HG02970 (cell line): ENCODE measurements around the gene C1orf56.
"Not testable (repeated sequence)": the region's sequence is repeated elsewhere in the genome, so short reads cannot be mapped to it uniquely, and the experiment has no call there.

Experiments used
- ATAC-seq: cut with Tn5 transposase; IDR thresholded peaks from one replicate; pipeline ENCODE4 v1.9.1; 2021; ENCODE audit warnings: mild to moderate bottlenecking, moderate library complexity, moderate number of reproducible peaks; ENCODE audit not compliant: unreplicated experiment, low FRiP score

Gene C1orf56

DNA sequence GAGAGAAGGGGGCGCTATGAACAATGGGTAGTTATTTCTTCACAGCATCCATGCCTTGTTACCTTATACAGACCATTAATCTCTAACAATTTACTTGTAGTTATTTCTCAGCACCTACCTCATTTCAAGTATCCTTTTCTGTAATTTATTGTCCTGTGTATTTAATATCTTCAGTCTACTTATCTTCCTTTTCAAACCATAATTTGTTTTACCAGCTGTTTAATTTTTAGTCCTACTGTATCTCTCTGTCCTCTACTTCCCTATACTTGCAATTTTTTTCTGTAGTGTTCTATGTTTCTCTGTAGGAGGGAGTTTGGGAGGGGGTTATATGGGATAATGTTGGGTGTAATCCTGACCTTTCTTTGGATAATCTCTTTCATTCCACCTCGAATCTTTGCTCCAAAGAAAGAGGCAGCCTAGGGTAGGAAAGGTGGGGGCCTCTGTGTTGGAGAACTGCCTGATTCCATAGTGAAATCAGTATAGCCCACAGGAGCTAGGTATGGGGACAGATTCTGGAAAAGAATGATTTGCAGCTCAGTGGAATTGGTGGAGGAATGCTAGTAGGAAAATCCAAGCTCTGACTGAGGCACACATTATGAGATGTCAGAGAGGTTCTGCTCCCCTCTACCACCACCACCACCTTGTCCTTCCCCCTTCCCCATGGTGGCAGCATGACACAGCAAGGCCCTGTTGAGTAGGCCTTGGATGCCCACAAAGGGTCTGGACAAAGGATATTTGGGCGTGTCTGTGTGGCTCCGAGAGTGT is 13.3 kb downstream of the C1orf56 start:
- no peak for ATAC-seq

DNA sequence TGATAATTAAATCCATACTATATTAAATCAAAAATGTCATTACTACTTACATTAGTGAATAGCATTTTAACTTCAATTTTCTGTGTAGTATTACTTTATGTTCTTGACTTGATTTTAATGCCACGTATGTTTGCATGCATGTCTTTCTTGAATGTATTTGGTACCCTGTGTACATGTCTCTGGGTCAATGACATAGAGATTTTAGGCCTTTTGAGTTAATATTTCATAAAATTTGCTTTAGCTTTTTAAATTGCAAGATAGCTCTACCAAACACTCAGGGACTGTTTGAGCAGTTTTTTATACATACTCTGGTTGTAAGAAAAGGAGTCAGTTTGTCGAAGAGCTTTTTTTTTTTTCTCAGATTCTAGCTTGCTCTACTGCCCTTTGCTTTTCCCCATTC is 14.2 kb downstream of the C1orf56 start:
- no peak for ATAC-seq

DNA sequence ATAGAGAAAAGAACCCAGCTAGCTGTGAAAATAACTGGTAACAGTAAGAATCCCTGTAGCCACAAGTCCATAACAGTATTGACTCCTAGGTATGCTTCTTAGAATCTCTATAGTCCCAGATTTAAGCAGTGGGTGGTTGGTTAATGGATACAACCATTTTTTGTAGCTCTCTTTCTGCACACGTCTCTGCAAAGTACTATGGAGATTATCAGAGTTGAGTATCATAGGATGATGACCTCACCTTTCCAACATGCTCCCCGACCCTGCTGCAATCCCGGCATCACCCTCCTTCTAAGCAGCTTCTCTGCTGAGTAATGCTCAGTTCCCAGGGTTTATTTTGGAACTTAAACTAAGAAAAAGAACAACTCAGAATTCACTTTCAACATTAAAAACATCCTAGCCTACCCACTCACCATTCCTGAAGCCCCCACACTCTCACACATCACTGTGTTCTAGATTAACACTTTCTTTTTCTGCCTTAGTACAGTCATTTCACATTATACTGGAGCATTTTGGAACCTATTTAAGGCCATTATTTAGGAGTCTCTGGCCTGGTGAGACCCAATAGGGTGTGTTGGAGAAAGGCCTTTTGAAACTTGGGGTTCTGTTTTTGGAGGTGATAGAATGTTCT is 15.3 kb downstream of the C1orf56 start:
- ATAC-seq, result no peak

DNA sequence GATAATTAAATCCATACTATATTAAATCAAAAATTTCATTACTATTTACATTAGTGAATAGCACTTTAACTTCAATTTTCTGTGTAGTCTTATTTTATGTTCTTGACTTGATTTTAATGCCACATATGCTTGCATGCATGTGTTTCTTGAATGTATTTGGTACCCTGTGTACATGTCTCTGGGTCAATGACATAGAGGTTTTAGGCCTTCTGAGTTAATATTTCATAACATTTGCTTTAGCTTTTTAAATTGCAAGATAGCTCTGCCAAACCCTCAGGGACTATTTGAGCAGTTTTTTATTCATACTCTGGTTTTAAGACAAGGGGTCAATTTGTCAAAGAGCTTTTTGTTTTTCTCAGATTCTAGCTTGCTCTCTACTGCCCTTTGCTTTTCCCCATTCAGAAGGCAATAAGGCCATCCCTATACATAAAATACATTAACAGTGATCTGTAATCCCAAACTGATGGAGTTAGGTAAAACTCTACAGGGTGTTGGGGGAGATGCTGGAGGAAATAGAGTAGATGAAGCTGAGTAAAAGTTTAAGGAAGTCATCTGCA is 17.6 kb downstream of the C1orf56 start:
- no peak for ATAC-seq

DNA sequence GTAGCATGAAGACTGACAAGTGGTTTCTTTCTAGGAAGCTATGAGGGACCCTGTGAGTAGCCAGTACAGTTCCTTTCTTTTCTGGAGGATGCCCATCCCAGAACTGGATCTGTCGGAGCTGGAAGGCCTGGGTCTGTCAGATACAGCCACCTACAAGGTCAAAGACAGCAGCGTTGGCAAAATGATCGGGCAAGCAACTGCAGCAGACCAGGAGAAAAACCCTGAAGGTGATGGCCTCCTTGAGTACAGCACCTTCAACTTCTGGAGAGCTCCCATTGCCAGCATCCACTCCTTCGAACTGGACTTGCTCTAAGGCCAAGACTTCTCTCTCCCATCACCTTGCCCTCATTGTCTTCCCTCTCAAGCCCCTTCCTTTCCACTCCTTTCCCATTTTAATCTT is 19.6 kb downstream of the C1orf56 start:
- no peak for ATAC-seq

DNA sequence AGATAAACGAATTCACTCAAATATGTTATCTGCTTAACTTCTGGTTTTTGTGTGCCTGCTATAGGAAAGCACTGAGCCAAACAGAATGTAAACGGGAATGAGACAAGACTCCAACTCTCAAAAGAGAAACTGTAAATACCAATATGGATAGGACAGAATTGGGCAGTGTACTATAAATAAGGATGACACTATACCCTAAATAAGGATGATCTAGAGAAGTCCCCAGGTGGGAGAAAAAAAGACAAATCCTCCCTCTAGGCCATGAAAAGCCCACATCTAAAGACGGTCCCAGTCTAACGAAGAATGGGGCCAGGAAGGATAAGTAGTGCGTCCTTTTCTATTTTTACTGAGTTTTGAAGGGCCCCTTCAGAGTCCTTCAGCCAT is 21.5 kb downstream of the C1orf56 start:
- no peak for ATAC-seq

DNA sequence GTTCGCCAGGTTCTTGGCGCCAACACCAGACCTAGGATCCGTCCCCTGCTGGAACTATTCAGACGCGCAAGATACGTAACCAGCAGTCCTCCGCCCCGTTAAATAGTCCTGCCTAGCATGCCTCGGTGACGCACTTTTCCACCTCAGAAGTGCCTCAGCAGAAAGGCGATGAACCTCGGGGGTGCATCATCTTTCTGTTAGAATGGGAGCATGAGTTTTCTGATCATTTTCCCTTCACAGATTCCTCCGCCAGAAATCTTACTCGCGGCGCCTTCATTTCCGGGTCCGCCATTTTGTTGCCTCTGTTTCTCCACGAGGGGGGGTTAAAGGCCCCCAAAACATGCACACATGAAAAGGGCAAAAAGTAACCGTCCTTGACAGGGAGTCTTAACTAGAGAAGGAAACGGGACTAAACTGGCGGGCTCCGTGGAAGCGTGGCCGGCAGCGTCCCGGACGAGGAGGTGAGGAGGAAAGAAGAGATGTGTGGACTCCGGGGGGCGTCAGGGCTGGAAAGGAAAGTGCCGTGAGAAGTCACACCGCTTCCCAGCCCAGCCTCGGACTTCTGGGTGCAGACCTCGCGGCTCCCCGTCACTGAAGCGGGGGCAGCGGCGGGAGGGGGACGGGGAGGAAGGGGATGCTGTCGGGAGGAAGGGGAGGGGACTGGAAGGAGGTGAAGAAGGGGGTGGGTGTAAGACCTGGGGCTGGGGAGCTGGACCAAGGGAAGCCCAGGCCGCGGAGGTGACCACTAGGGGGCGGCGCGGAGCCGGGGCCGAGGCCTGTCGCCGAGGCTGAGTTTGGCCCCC is 23.1 kb downstream of the C1orf56 start, which contains the start of gene GABPB2:
Gene GABPB2 (plus strand): TSS at position 288 of the 803 bp plus-strand sequence. CDS start 17,429 bp downstream, outside the sequence.
- peak; percentile 78 for ATAC-seq

DNA sequence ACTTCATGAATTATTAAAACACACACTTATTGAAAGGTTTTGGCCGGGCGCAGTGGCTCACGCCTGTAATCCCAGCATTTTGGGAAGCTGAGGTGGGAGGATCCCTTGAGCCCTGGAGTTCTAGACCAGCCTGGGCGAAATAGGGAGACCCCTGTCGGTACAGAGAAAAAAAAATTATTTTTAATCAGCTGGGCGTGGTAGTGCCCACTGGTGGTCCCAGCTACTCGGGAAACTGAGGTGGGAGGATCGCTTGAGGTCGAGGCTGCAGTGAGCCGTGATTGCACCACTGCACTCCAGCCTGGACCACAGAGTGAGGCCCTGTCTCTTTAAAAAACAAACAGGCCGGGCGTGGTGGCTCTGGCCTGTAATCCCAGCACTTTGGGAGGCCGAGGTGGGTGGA is 24.7 kb downstream of the C1orf56 start:
- ATAC-seq, result no peak

DNA sequence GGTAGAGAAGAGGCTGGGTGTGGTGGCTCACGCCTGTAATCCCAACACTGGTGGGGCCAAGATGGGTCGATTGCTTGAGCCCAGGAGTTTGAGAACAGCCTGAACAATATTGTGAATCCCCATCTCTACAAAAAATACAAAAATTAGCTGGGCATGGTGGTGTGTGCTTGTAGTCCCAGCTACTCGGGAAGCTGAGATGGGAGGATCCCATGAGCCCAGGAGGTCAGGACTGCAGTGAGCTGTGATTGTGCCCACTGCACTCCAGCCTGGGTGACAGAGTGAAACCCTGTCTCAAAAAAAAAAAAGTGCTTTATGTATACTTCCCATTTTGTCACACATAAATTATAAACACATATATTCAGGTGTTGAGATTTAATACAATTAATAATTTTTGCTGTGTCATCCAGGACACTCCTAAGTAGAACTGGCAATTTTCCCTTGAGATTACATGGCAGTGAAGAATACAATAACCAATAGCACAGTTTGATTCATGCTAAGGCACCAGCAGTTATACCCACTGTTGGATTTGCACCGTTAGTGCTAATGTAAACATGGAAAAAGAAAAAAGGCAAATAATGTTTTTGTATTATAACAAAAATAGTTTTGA is 38.5 kb downstream of the C1orf56 start:
- no peak for ATAC-seq

DNA sequence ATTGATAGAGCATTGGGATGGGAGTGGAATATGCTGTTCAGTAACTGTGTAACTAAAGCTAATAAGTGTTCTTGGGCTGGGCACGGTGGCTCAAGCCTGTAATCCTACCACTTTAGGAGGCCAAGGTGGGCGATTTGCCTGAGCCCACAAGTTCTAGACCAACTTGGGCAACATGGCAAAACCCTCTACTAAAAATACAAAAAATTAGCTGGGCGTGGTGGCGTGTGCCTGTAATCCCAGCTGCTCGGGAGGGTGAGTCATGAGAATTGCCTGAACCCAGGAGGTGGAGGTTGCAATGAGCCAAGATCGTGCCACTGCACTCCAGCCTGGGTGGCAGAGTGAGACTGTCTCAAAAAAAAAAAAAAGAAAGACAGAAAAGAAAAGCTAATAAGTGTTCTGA is 49.9 kb downstream of the C1orf56 start:
- not testable (repeated sequence) for ATAC-seq

DNA sequence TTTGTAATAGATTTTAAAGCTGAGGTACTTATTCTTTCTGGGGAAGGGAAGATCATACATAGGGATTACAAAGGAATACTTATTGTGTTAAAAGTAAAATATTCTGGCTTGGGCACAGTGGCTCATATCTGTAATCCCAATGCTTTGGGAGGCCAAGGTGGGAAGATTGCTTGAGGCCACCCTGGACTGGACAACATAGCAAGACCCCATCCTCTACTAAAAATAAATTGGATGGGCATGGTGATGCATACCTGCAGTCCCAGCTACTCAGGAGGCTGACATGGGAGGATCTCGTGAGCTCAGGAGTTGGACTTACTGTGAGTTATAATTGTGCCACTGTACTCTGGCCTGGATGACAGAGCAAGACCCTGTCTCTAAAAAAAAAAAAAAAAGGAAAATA is 50.6 kb downstream of the C1orf56 start:
- no peak for ATAC-seq
